IMR-90 (cell line): ENCODE results near the gene CABP7. TPM values are rescaled to one million over a fixed set of nuclear protein-coding genes. Genes with fewer than 3 reads are reported as not detected.

Source experiments
- ATAC-seq: fragments of 200-7000 bp; cut with Tn5 transposase; 2 replicates; pipeline ENCODE4 v1.9.1; 2020; ENCODE audit warnings: low read depth, mild to moderate bottlenecking, moderate library complexity
- BruUV-seq: library from RNA; stranded (reverse); fragments of 400-500 nt; replicated peaks from 2 replicates; lab custom pipeline; 2021; lab: Mats Ljungman, UMichigan
- CTCF ChIA-PET: fragments of 300-600 bp; formaldehyde crosslinking; extraction: SDS; loops from one replicate; lab custom pipeline; 2021; ENCODE audit warnings: antibody characterized with exemption; lab: Yijun Ruan, JAX
- POLR2A ChIA-PET: fragments of 300-600 bp; sonication (Branson Sonifier 250); formaldehyde crosslinking; loops from one replicate; lab custom pipeline; 2022; ENCODE audit warnings: antibody characterized with exemption; ENCODE audit not compliant: unreplicated experiment; lab: Charles Lee
- DNase-seq: peaks from one replicate; pipeline ENCODE4 v3.0.0; 2013
- H2AFZ ChIP-seq: replicated peaks from 2 replicates; pipeline ENCODE3; 2013; ENCODE audit warnings: low read length, mild to moderate bottlenecking; ENCODE audit not compliant: poor library complexity
- H2AK5ac ChIP-seq: 2 replicates; pipeline ENCODE4 v1.6.1; 2013; ENCODE audit warnings: low read depth, low read length, inconsistent platforms
- H2AK9ac ChIP-seq: replicated peaks from 2 replicates; pipeline ENCODE3; 2013; ENCODE audit warnings: mild to moderate bottlenecking, low read depth, low read length, moderate library complexity; ENCODE audit not compliant: poor library complexity
- H2BK120ac ChIP-seq: 2 replicates; pipeline ENCODE4 v1.6.1; 2013; ENCODE audit warnings: low read depth, low read length, inconsistent platforms
- H2BK15ac ChIP-seq: 3 replicates; pipeline ENCODE4 v1.6.1; 2013; ENCODE audit warnings: low read depth, low read length, inconsistent platforms
- H2BK20ac ChIP-seq: 2 replicates; pipeline ENCODE4 v1.6.1; 2013; ENCODE audit warnings: low read depth, mild to moderate bottlenecking, inconsistent platforms, low read length, moderate library complexity
- H2BK5ac ChIP-seq: 2 replicates; pipeline ENCODE4 v1.6.1; 2013; ENCODE audit warnings: mild to moderate bottlenecking, low read depth, low read length, inconsistent platforms; ENCODE audit not compliant: poor library complexity, severe bottlenecking
- H3K14ac ChIP-seq: replicated peaks from 2 replicates; pipeline ENCODE4 v1.6.1; 2013; ENCODE audit warnings: low read depth, low read length, inconsistent platforms
- H3K18ac ChIP-seq: 2 replicates; pipeline ENCODE4 v1.6.1; 2013; ENCODE audit warnings: low read depth, low read length, control low read depth
- H3K23ac ChIP-seq: 2 replicates; pipeline ENCODE4 v1.6.1; 2013; ENCODE audit warnings: low read depth, low read length, inconsistent platforms
- H3K27ac ChIP-seq: 2 replicates; pipeline ENCODE4 v1.5.1; 2013; ENCODE audit warnings: mild to moderate bottlenecking, control low read depth, low read length; ENCODE audit not compliant: insufficient read depth
- H3K27me3 ChIP-seq: 2 replicates; pipeline ENCODE4 v1.6.1; 2013; ENCODE audit warnings: low read length; ENCODE audit not compliant: control insufficient read depth, insufficient read depth
- H3K36me3 ChIP-seq: 2 replicates; pipeline ENCODE4 v1.6.1; 2013; ENCODE audit warnings: low read length, mixed read lengths; ENCODE audit not compliant: control insufficient read depth, insufficient read depth
- H3K4ac ChIP-seq: 2 replicates; pipeline ENCODE4 v1.6.1; 2013; ENCODE audit warnings: low read depth, low read length, inconsistent platforms
- H3K4me1 ChIP-seq: 2 replicates; pipeline ENCODE4 v1.6.1; 2013; ENCODE audit warnings: low read length, mixed read lengths; ENCODE audit not compliant: control insufficient read depth, insufficient read depth
- H3K4me2 ChIP-seq: 2 replicates; pipeline ENCODE4 v1.6.1; 2013; ENCODE audit warnings: low read depth, mild to moderate bottlenecking, control low read depth, low read length, moderate library complexity
- H3K4me3 ChIP-seq: 2 replicates; pipeline ENCODE4 v1.5.1; 2013; ENCODE audit warnings: low read depth, mild to moderate bottlenecking, control low read depth, low read length, moderate library complexity; ENCODE audit not compliant: insufficient read depth
- H3K56ac ChIP-seq: 2 replicates; pipeline ENCODE4 v1.6.1; 2013; ENCODE audit warnings: low read length, inconsistent platforms; ENCODE audit not compliant: insufficient read depth; ENCODE audit errors: extremely low read depth
- H3K79me1 ChIP-seq, 2 experiments: 2 replicates each; pipeline ENCODE4 v1.6.1; 2013; ENCODE audit warnings: low read length in 2 of 2, inconsistent platforms in 1 of 2, low read depth in 1 of 2
- H3K9ac ChIP-seq: 2 replicates; pipeline ENCODE4 v1.6.1; 2013; ENCODE audit warnings: low read depth, low read length, control low read depth
- H3K9me1 ChIP-seq: 2 replicates; pipeline ENCODE4 v1.6.1; 2013; ENCODE audit warnings: low read length, inconsistent platforms; ENCODE audit not compliant: insufficient read depth
- H3K9me3 ChIP-seq: 2 replicates; pipeline ENCODE4 v1.6.1; 2013; ENCODE audit warnings: low read length; ENCODE audit not compliant: control insufficient read depth, insufficient read depth
- H4K20me1 ChIP-seq: 2 replicates; pipeline ENCODE4 v1.6.1; 2013; ENCODE audit warnings: low read length, inconsistent platforms; ENCODE audit not compliant: insufficient read depth
- H4K5ac ChIP-seq: 2 replicates; pipeline ENCODE4 v1.6.1; 2013; ENCODE audit warnings: mild to moderate bottlenecking, low read depth, low read length, control low read depth
- H4K8ac ChIP-seq, 2 experiments: 2 replicates each; pipeline ENCODE4 v1.6.1; 2013; ENCODE audit warnings: low read depth in 2 of 2, low read length in 2 of 2, control low read depth in 1 of 2, inconsistent platforms in 1 of 2
- H4K91ac ChIP-seq: 2 replicates; pipeline ENCODE4 v1.6.1; 2013; ENCODE audit warnings: low read depth, low read length, inconsistent platforms; ENCODE audit not compliant: insufficient read depth
- BHLHE40 ChIP-seq: fragments of 150-350 bp; IDR thresholded peaks from 2 replicates; pipeline ENCODE4 v1.6.1; 2016; ENCODE audit warnings: mild to moderate bottlenecking, low read depth, low read length
- CHD1 ChIP-seq: IDR thresholded peaks from 2 replicates; pipeline ENCODE4 v1.6.1; 2012; ENCODE audit warnings: low read depth, low read length, improper control_type of control experiment
- MAFK ChIP-seq: IDR thresholded peaks from 2 replicates; pipeline ENCODE4 v1.6.1; 2012; ENCODE audit warnings: low read depth, low read length, improper control_type of control experiment
- MAZ ChIP-seq: IDR thresholded peaks from 2 replicates; pipeline ENCODE4 v1.6.1; 2012; ENCODE audit warnings: low read depth, mild to moderate bottlenecking, low read length, improper control_type of control experiment, moderate library complexity, borderline replicate concordance
- NFE2L2 ChIP-seq: fragments of 150-350 bp; IDR thresholded peaks from 2 replicates; pipeline ENCODE4 v1.6.1; 2016; ENCODE audit warnings: low read depth, mild to moderate bottlenecking, low read length
- POLR2A ChIP-seq: IDR thresholded peaks from 2 replicates; pipeline ENCODE4 v1.6.1; 2012; ENCODE audit warnings: mild to moderate bottlenecking, low read depth, low read length
- RAD21 ChIP-seq: IDR thresholded peaks from 2 replicates; pipeline ENCODE4 v1.6.1; 2012; ENCODE audit warnings: low read length, improper control_type of control experiment
- RCOR1 ChIP-seq: IDR thresholded peaks from 2 replicates; pipeline ENCODE4 v1.6.1; 2012; ENCODE audit warnings: mild to moderate bottlenecking, low read length, improper control_type of control experiment; ENCODE audit not compliant: insufficient replicate concordance
- WGBS, 2 experiments: methylation state at CpG; one replicate each; pipeline versions ENCODE4 v1.1.5 to v1.1.7; 2013; ENCODE audit warnings: missing lambda C conversion rate in 2 of 2; ENCODE audit not compliant: insufficient read length in 1 of 2; ENCODE audit errors: extremely low coverage in 2 of 2; 5-methylcytosine and 5-hydroxymethylcytosine counted together
- dilution Hi-C: fragments of 300-500 bp; cut with HindIII; formaldehyde crosslinking; loops from one replicate; pipeline ENCODE4 v1.14.3; 2018; ENCODE audit warnings: low sequenced_read_pairs; ENCODE audit not compliant: unreplicated experiment
- in situ Hi-C: fragments of 300-500 bp; cut with MboI; formaldehyde crosslinking; loops from 3 replicates; pipeline ENCODE4 v1.14.3; 2019; ENCODE audit warnings: low sequenced_read_pairs, inconsistent platforms, mixed read lengths
- intact Hi-C: fragments of 100-400 bp; cut with micrococcal nuclease; formaldehyde crosslinking; loops from 2 replicates; pipeline ENCODE4 v1.10.0; 2022
- polyA plus RNA-seq, 3 experiments: library from polyadenylated mRNA; depleted of rRNA; stranded (reverse); fragments of >200 nt; gene quantifications; 2 replicates each; pipeline ENCODE4 v1.2.3, GENCODE V29; 2012; ENCODE audit warnings: low replicate concordance in 1 of 3
- total RNA-seq: library from RNA; depleted of rRNA; stranded (reverse); fragments of >200 nt; gene quantifications from 2 replicates; pipeline ENCODE4 v1.2.3, GENCODE V29; 2012

CABP7 gene
- total and polyA plus RNA-seq, 2 of the 4 experiments (the other 2 are of a cell fraction): under 0.01 to 0.03 TPM

DNA sequence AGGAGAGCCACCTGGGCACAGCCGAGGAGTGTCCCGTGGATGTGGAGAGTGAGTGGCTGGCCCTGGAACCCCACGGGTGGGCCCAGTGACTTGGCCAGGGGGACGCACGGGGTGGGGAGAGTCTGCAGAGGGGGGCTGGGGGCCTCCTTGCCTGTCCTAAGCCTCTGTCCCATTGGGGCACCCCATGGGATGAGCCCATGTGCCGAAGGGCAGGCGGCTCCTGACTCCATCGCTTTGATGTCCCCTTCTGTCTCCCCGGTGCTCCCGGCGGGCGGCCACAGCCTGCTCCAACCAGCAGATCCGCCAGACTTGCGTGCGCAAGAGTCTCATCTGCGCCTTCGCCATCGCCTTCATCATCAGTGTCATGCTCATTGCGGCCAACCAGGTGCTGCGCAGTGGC, 9.4 kb downstream of the CABP7 start:
- H3K27ac ChIP-seq: no peak overlapping the region
- peaks cover 4% of the 10 kb centered on the region; the same call in 1 of the 2 replicates for H3K36me3 ChIP-seq
- H3K4me2 ChIP-seq: no peak overlapping the region
- intact Hi-C loops (no loop called here), in situ Hi-C loops (no loop called here), dilution Hi-C loops (no loop called here)
- ATAC-seq (no peak), DNase-seq (no peak)
- peaks cover 14% of the 10 kb centered on the region; the same call in 1 of the 2 replicates for H3K27me3 ChIP-seq
- 95% methylated on average over 14 of the region's 20 CpGs; no CpG with 5 or more reads in 1 of the 2 experiments for WGBS, 2 experiments
- ChIA-PET CTCF (no interaction called here), POLR2A (no interaction called here)
- no peak overlapping the region for H3K4ac ChIP-seq
- H2AK9ac ChIP-seq: no peak overlapping the region
- no peaks in the 10 kb centered on the region for H3K9me3 ChIP-seq
- H4K20me1 ChIP-seq: no peaks in the 10 kb centered on the region
- no peak overlapping the region for H4K8ac ChIP-seq
- H2BK5ac ChIP-seq: no peak overlapping the region
- H3K4me3 ChIP-seq: no peak overlapping the region
- TF ChIP-seq CHD1 (no peak), BHLHE40 (no peak), RAD21 (no peak), MAFK (no peak), NFE2L2 (no peak), POLR2A (no peak), MAZ (no peak), RCOR1 (no peak)
- H3K23ac ChIP-seq: no peak overlapping the region
- no peak overlapping the region for H3K56ac ChIP-seq
- H2BK20ac ChIP-seq: no peak overlapping the region
- H3K9me1 ChIP-seq: no peaks in the 10 kb centered on the region
- no peak overlapping the region for H2AFZ ChIP-seq
- no peaks in the 10 kb centered on the region; the same call in 1 of the 2 replicates for H3K4me1 ChIP-seq
- H2BK120ac ChIP-seq: no peak overlapping the region
- no peak overlapping the region for H2BK15ac ChIP-seq
- H3K18ac ChIP-seq: no peak overlapping the region
- H3K79me1 ChIP-seq: no peaks in the 10 kb centered on the region
- BruUV-seq: no TSS peak
- H3K14ac ChIP-seq: no peak overlapping the region
- no peak overlapping the region for H3K9ac ChIP-seq
- no peak overlapping the region for H4K91ac ChIP-seq
- H2AK5ac ChIP-seq: no peak overlapping the region
- no peak overlapping the region for H4K5ac ChIP-seq
